D721Med (cell line): ENCODE data around the gene PMEPA1.

Experiments
- DNase-seq: peaks from one replicate; pipeline ENCODE4 v3.0.0; 2011; ENCODE audit warnings: low spot score; ENCODE audit not compliant: insufficient read length
- FAIRE-seq: peaks from 2 replicates; lab custom pipeline; 2011; peaks lifted over from hg19 to GRCh38; lab: Jason Lieb, UNC
- CTCF ChIP-seq: IDR thresholded peaks from 2 replicates; pipeline ENCODE4 v1.5.1; 2012; ENCODE audit warnings: mild to moderate bottlenecking, control low read depth; ENCODE audit not compliant: insufficient read depth; ENCODE audit errors: missing control alignments

PMEPA1 gene

GRCh38 chr20:57746832-57747404 lies 37.1 kb upstream of the PMEPA1 start:
- FAIRE-seq (no peak), DNase-seq (no peak)
- no peak for TF ChIP-seq CTCF

GRCh38 chr20:57746201-57746600 lies 36.4 kb upstream of the PMEPA1 start:
- no peak for DNase-seq
- no peak for TF ChIP-seq CTCF
- FAIRE-seq = no peak

GRCh38 chr20:57744206-57744605 lies 34.4 kb upstream of the PMEPA1 start:
- TF ChIP-seq CTCF = no peak
- DNase-seq (no peak), FAIRE-seq (no peak)

- FAIRE-seq = no peak
- no peak for TF ChIP-seq CTCF
- DNase-seq = no peak
Measured at GRCh38 chr20:57743450-57744095, 33.8 kb upstream of the PMEPA1 start.

GRCh38 chr20:57742507-57743181 lies 32.8 kb upstream of the PMEPA1 start:
- no peak for TF ChIP-seq CTCF
- FAIRE-seq (no peak), DNase-seq (no peak)

GRCh38 chr20:57738484-57738883 lies 28.7 kb upstream of the PMEPA1 start:
- FAIRE-seq = no peak
- no peak for DNase-seq
- no peak for TF ChIP-seq CTCF

GRCh38 chr20:57738053-57738452 lies 28.2 kb upstream of the PMEPA1 start:
- no peak for TF ChIP-seq CTCF
- FAIRE-seq (no peak), DNase-seq (no peak)
